HCT116 (cell line): Measurements from ENCODE around the gene THTPA. TPM values are rescaled to one million over a fixed set of nuclear protein-coding genes. Genes with fewer than 3 reads are reported as not detected.

Experiments used
- ATAC-seq: fragments of 200-7000 bp; cut with Tn5 transposase; 2 replicates; pipeline ENCODE4 v1.9.1; 2020; ENCODE audit warnings: mild to moderate bottlenecking, moderate library complexity
- BruUV-seq: library from RNA; stranded (reverse); fragments of 400-500 nt; replicated peaks from 2 replicates; lab custom pipeline; 2021; lab: Mats Ljungman, UMichigan
- CTCF ChIA-PET: fragments of 300-600 bp; sonication (Branson Sonifier 250); formaldehyde crosslinking; loops from one replicate; lab custom pipeline; 2021; ENCODE audit warnings: antibody characterized with exemption; lab: Charles Lee
- POLR2A ChIA-PET: fragments of 300-600, 350-600 bp; sonication (Branson Sonifier 250); formaldehyde crosslinking; loops from one replicate; lab custom pipeline; 2021; ENCODE audit warnings: antibody characterized with exemption; lab: Charles Lee
- RAD21 ChIA-PET, 2 experiments: fragments of 300-600 bp; sonication (Branson Sonifier 250); formaldehyde crosslinking; loops; one replicate each; lab custom pipeline; 2023; ENCODE audit warnings: low total read pairs in 2 of 2; ENCODE audit not compliant: uncharacterized antibody in 2 of 2, unreplicated experiment in 2 of 2, low non-redundant PET in 1 of 2; lab: Charles Lee
- DNase-seq: peaks from one replicate; pipeline ENCODE4 v3.0.0-alpha.2; 2010; ENCODE audit warnings: low read depth, low spot score
- H2AFZ ChIP-seq: fragments of 200-600 bp; shearing (Covaris generic), sonication (generic); 2 replicates; pipeline ENCODE4 v1.6.1; 2017; ENCODE audit warnings: low read depth, mixed run types, mixed read lengths, antibody characterized with exemption, low read length; ENCODE audit not compliant: poor library complexity, severe bottlenecking
- H3K27ac ChIP-seq: 2 replicates; pipeline ENCODE4 v1.5.1; 2012; ENCODE audit warnings: low read depth, low read length
- H3K27me3 ChIP-seq: fragments of 200-600 bp; sonication (generic); 2 replicates; pipeline ENCODE4 v1.6.1; 2016; ENCODE audit warnings: mixed run types, low read length, mixed read lengths; ENCODE audit not compliant: insufficient read depth
- H3K36me3 ChIP-seq, 2 experiments: fragments of 200-500 bp in 1 of 2; fragments of 200-600 bp in 1 of 2; sonication (Bioruptor generic) in 1 of 2; sonication (generic) in 1 of 2; 2 replicates each; pipeline versions ENCODE4 v1.5.1 to v1.6.1; 2014 to 2016; ENCODE audit warnings: low read length in 2 of 2, inconsistent platforms in 1 of 2, mixed read lengths in 1 of 2, mixed run types in 1 of 2; ENCODE audit not compliant: insufficient read depth in 2 of 2, control insufficient read depth in 1 of 2
- H3K4me1 ChIP-seq, 2 experiments: fragments of 200-600 bp in 1 of 2; sonication (generic) in 1 of 2; 2 replicates each; pipeline versions ENCODE4 v1.5.1 to v1.6.1; 2012 to 2017; ENCODE audit warnings: low read length in 2 of 2, inconsistent platforms in 1 of 2, mild to moderate bottlenecking in 1 of 2, mixed read lengths in 1 of 2, mixed run types in 1 of 2, moderate library complexity in 1 of 2; ENCODE audit not compliant: insufficient read depth in 2 of 2, control insufficient read depth in 1 of 2
- H3K4me2 ChIP-seq: fragments of 200-600 bp; sonication (generic); 2 replicates; pipeline ENCODE4 v1.6.1; 2017; ENCODE audit warnings: mixed run types, low read length, mixed read lengths
- H3K4me3 ChIP-seq, 2 experiments: fragments of 200-600 bp in 1 of 2; sonication (generic) in 1 of 2; replicated peaks in 1 of 2; 2 replicates each; pipeline ENCODE4 v1.5.1; 2011 to 2016; ENCODE audit warnings: low read length in 2 of 2, control low read depth in 1 of 2, low read depth in 1 of 2, mild to moderate bottlenecking in 1 of 2, mixed read lengths in 1 of 2, mixed run types in 1 of 2
- H3K79me2 ChIP-seq: fragments of 200-600 bp; sonication (generic); 2 replicates; pipeline ENCODE4 v1.6.1; 2017; ENCODE audit warnings: mild to moderate bottlenecking, mixed run types, low read length, moderate library complexity, mixed read lengths; ENCODE audit not compliant: insufficient read depth
- H3K9ac ChIP-seq: fragments of 200-600 bp; sonication (generic); 2 replicates; pipeline ENCODE4 v1.6.1; 2016; ENCODE audit warnings: low read length, mixed read lengths
- H3K9me2 ChIP-seq: fragments of 200-600 bp; sonication (generic), shearing (Covaris generic); 2 replicates; pipeline ENCODE4 v1.6.1; 2017; ENCODE audit warnings: mixed run types, mild to moderate bottlenecking, moderate library complexity; ENCODE audit not compliant: insufficient read depth
- H3K9me3 ChIP-seq, 2 experiments: fragments of 200-500 bp in 1 of 2; fragments of 200-600 bp in 1 of 2; sonication (Bioruptor generic) in 1 of 2; sonication (generic) in 1 of 2; 2 replicates each; pipeline ENCODE4 v1.6.1; 2014 to 2017; ENCODE audit warnings: low read length in 2 of 2, mixed read lengths in 2 of 2, inconsistent platforms in 1 of 2, low read depth in 1 of 2, mild to moderate bottlenecking in 1 of 2, mixed run types in 1 of 2, moderate library complexity in 1 of 2; ENCODE audit not compliant: control insufficient read depth in 1 of 2, insufficient read depth in 1 of 2
- H4K20me1 ChIP-seq: fragments of 200-600 bp; sonication (generic), shearing (Covaris generic); 2 replicates; pipeline ENCODE4 v1.6.1; 2017; ENCODE audit warnings: mixed run types, mild to moderate bottlenecking, moderate library complexity; ENCODE audit not compliant: insufficient read depth
- CBX3 ChIP-seq: IDR thresholded peaks from 2 replicates; pipeline ENCODE4 v1.6.1; 2012; ENCODE audit warnings: low read depth
- CEBPB ChIP-seq: IDR thresholded peaks from 2 replicates; pipeline ENCODE4 v1.6.1; 2012; ENCODE audit warnings: low read depth
- EGR1 ChIP-seq: IDR thresholded peaks from 2 replicates; pipeline ENCODE4 v1.6.1; 2012; ENCODE audit warnings: low read depth
- ELF1 ChIP-seq: IDR thresholded peaks from 2 replicates; pipeline ENCODE4 v1.6.1; 2012; ENCODE audit warnings: low read depth, borderline replicate concordance
- EZH2 ChIP-seq: fragments of 200-600 bp; sonication (generic); IDR thresholded peaks from 2 replicates; pipeline ENCODE4 v1.6.1; 2017; ENCODE audit warnings: antibody characterized with exemption, mixed run types
- EZH2phosphoT487 ChIP-seq: fragments of 200-600 bp; IDR thresholded peaks from 2 replicates; pipeline ENCODE4 v1.6.1; 2018; ENCODE audit warnings: antibody characterized with exemption, borderline replicate concordance
- FOSL1 ChIP-seq: IDR thresholded peaks from 2 replicates; pipeline ENCODE4 v1.6.1; 2012; ENCODE audit warnings: low read depth
- POLR2A ChIP-seq: IDR thresholded peaks from 2 replicates; pipeline ENCODE4 v1.7.0; 2011; ENCODE audit warnings: borderline replicate concordance; ENCODE audit not compliant: insufficient read depth, insufficient read length; ENCODE audit errors: extremely low read depth
- RAD21 ChIP-seq: IDR thresholded peaks from 2 replicates; pipeline ENCODE4 v1.6.1; 2012; ENCODE audit warnings: low read depth, mild to moderate bottlenecking
- SIN3A ChIP-seq: IDR thresholded peaks from 2 replicates; pipeline ENCODE4 v1.6.1; 2012; ENCODE audit warnings: low read depth
- SP1 ChIP-seq: IDR thresholded peaks from 2 replicates; pipeline ENCODE4 v1.6.1; 2012; ENCODE audit warnings: low read depth
- SRF ChIP-seq: IDR thresholded peaks from 2 replicates; pipeline ENCODE4 v1.6.1; 2012; ENCODE audit warnings: low read depth
- TCF7L2 ChIP-seq: IDR thresholded peaks from 2 replicates; pipeline ENCODE4 v1.7.0; 2011; ENCODE audit warnings: borderline replicate concordance, inconsistent platforms; ENCODE audit not compliant: insufficient read depth, insufficient read length; ENCODE audit errors: extremely low read depth
- YY1 ChIP-seq: IDR thresholded peaks from 2 replicates; pipeline ENCODE4 v1.6.1; 2011; ENCODE audit warnings: low read length, low read depth, moderate library complexity, mild to moderate bottlenecking; ENCODE audit not compliant: insufficient replicate concordance; ENCODE audit errors: extremely low read depth
- ZFX ChIP-seq: fragments of 450-650 bp; IDR thresholded peaks from 2 replicates; pipeline ENCODE4 v1.6.1; 2017
- ZNF274 ChIP-seq: fragments of 200-500 bp; sonication (Bioruptor generic); IDR thresholded peaks from 2 replicates; pipeline ENCODE4 v1.6.1; 2014; ENCODE audit warnings: mild to moderate bottlenecking, low read depth, low read length, inconsistent platforms
- intact Hi-C: fragments of 100-400 bp; cut with micrococcal nuclease; formaldehyde crosslinking; loops from 2 replicates; pipeline ENCODE4 v1.10.0; 2022
- total RNA-seq: library from RNA; stranded (reverse); gene quantifications from one replicate; pipeline ENCODE4 v1.2.1, GENCODE V29; 2021; ENCODE audit not compliant: unreplicated experiment
- TF ChIP-seq, protein P1 (sequence below): IDR thresholded peaks from 2 replicates; pipeline ENCODE4 v1.6.1; 2011; ENCODE audit warnings: mild to moderate bottlenecking, low read length, moderate library complexity; ENCODE audit not compliant: insufficient replicate concordance; ENCODE audit errors: extremely low read depth
- TF ChIP-seq, protein P2 (sequence below): IDR thresholded peaks from 2 replicates; pipeline ENCODE4 v1.6.1; 2012
- TF ChIP-seq, protein P3 (sequence below), 3 experiments: fragments of 200-600 bp in 1 of 3; sonication (generic) in 1 of 3; IDR thresholded peaks in 2 of 3; conservative IDR thresholded peaks in 1 of 3; 2 replicates each; pipeline ENCODE4 v1.5.1; 2012 to 2017; ENCODE audit warnings: low read depth in 2 of 3, low read length in 2 of 3, antibody characterized with exemption in 1 of 3, borderline replicate concordance in 1 of 3, control low read depth in 1 of 3, mild to moderate bottlenecking in 1 of 3, mixed read lengths in 1 of 3, mixed run types in 1 of 3, moderate library complexity in 1 of 3; ENCODE audit not compliant: insufficient read depth in 1 of 3
- TF ChIP-seq, protein P4 (sequence below): IDR thresholded peaks from 2 replicates; pipeline ENCODE4 v1.6.1; 2012; ENCODE audit warnings: low read depth

Gene THTPA
- total RNA-seq, 1 experiment from 2014 or later = 5.8 TPM

DNA sequence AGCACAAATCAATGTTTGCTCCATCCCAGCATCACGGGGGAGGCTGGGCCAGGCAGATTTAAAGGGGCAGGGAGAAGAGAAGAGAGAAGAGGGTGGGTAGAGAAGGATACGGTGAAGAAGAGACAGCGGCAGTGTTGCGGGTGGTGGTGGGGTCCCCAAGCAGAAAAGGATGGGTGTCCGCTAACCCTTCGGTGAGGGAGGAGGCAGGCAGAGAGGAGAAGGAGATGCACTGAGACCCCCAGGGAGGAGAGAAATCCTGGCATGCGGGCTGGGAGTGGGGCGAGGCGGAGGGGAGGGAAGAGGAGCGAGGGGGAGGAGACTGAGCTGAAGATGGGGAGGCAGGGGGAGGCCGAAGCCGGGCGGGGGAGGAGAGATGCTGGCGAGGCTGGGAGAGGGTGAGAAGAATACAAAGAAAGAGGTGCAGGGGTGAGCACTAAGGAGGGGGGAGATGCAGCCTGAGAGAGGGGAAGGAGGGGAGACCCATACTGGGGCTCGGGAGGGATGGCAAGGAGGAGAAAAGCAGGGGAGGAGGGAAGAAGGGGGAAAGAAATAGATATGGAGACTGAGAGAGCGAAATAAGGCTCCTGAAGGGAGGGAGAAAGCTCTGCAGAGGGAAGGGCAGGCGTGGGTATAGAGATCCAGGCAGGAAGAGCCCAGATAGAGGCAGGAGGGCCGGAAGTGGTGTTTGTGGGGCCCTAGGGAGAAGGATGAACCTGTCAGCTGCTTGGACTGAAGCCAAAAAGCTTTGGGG is 22.7 kb downstream of the THTPA start, which contains the start of gene JPH4:
Gene JPH4, minus strand, starts transcription at position 231 of the 751 bp plus-strand sequence. CDS start 1,337 bp downstream, outside the sequence.
- Histone ChIP-seq H2AFZ (no peak within 1 kb of the TSS), H3K4me3 (no peak within 1 kb of the TSS), H3K4me1 (no peaks in the 10 kb centered on the region)
- BruUV-seq = no TSS peak
- POLR2A ChIA-PET = no interaction called here
- TF ChIP-seq EZH2phosphoT487 (no peak), ZFX (no peak), RAD21 (no peak), FOSL1 (no peak), CEBPB (no peak), SIN3A (no peak), ZNF274 (no peak), TCF7L2 (no peak), EGR1 (no peak), YY1 (no peak), EZH2 (no peak), ELF1 (no peak), CBX3 (no peak), POLR2A (no peak), SRF (no peak), SP1 (no peak)
- TF ChIP-seq, protein P1, sequence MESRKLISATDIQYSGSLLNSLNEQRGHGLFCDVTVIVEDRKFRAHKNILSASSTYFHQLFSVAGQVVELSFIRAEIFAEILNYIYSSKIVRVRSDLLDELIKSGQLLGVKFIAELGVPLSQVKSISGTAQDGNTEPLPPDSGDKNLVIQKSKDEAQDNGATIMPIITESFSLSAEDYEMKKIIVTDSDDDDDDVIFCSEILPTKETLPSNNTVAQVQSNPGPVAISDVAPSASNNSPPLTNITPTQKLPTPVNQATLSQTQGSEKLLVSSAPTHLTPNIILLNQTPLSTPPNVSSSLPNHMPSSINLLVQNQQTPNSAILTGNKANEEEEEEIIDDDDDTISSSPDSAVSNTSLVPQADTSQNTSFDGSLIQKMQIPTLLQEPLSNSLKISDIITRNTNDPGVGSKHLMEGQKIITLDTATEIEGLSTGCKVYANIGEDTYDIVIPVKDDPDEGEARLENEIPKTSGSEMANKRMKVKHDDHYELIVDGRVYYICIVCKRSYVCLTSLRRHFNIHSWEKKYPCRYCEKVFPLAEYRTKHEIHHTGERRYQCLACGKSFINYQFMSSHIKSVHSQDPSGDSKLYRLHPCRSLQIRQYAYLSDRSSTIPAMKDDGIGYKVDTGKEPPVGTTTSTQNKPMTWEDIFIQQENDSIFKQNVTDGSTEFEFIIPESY = no peak
- TF ChIP-seq, protein P2, sequence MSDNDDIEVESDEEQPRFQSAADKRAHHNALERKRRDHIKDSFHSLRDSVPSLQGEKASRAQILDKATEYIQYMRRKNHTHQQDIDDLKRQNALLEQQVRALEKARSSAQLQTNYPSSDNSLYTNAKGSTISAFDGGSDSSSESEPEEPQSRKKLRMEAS = no peak
- TF ChIP-seq, protein P3, sequence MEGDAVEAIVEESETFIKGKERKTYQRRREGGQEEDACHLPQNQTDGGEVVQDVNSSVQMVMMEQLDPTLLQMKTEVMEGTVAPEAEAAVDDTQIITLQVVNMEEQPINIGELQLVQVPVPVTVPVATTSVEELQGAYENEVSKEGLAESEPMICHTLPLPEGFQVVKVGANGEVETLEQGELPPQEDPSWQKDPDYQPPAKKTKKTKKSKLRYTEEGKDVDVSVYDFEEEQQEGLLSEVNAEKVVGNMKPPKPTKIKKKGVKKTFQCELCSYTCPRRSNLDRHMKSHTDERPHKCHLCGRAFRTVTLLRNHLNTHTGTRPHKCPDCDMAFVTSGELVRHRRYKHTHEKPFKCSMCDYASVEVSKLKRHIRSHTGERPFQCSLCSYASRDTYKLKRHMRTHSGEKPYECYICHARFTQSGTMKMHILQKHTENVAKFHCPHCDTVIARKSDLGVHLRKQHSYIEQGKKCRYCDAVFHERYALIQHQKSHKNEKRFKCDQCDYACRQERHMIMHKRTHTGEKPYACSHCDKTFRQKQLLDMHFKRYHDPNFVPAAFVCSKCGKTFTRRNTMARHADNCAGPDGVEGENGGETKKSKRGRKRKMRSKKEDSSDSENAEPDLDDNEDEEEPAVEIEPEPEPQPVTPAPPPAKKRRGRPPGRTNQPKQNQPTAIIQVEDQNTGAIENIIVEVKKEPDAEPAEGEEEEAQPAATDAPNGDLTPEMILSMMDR (IDR thresholded peaks at IDR 0.05 in 2 of 3, conservative IDR thresholded peaks at IDR 0.05 in 1 of 3; ENCODE audit: borderline replicate concordance in 1 of 3, insufficient read depth in 1 of 3, low read depth in 2 of 3, low read length in 2 of 3) = no peak
- TF ChIP-seq, protein P4, sequence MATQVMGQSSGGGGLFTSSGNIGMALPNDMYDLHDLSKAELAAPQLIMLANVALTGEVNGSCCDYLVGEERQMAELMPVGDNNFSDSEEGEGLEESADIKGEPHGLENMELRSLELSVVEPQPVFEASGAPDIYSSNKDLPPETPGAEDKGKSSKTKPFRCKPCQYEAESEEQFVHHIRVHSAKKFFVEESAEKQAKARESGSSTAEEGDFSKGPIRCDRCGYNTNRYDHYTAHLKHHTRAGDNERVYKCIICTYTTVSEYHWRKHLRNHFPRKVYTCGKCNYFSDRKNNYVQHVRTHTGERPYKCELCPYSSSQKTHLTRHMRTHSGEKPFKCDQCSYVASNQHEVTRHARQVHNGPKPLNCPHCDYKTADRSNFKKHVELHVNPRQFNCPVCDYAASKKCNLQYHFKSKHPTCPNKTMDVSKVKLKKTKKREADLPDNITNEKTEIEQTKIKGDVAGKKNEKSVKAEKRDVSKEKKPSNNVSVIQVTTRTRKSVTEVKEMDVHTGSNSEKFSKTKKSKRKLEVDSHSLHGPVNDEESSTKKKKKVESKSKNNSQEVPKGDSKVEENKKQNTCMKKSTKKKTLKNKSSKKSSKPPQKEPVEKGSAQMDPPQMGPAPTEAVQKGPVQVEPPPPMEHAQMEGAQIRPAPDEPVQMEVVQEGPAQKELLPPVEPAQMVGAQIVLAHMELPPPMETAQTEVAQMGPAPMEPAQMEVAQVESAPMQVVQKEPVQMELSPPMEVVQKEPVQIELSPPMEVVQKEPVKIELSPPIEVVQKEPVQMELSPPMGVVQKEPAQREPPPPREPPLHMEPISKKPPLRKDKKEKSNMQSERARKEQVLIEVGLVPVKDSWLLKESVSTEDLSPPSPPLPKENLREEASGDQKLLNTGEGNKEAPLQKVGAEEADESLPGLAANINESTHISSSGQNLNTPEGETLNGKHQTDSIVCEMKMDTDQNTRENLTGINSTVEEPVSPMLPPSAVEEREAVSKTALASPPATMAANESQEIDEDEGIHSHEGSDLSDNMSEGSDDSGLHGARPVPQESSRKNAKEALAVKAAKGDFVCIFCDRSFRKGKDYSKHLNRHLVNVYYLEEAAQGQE = no peak
- TF ChIP-seq, all 23 proteins: peak for 0
- CTCF ChIA-PET = no interaction called here
- Histone ChIP-seq H3K27ac (no peak within 1 kb of the TSS), H3K4me2 (no peak within 1 kb of the TSS), H4K20me1 (no peaks in the 10 kb centered on the region), H3K79me2 (no peaks in the 10 kb centered on the region), H3K27me3 (no peaks in the 10 kb centered on the region), H3K36me3 (no peaks in the 10 kb centered on the region), H3K9ac (no peak within 1 kb of the TSS), H3K9me3 (no peaks in the 10 kb centered on the region), H3K9me2 (no peaks in the 10 kb centered on the region)
- intact Hi-C loops = no loop called here
- ATAC-seq = no peak
- RAD21 ChIA-PET = no interaction called here
- DNase-seq = no peak
